C4-2B (cell line): ENCODE results near the gene BPIFB6.

ENCODE experiments used
- ZFX ChIP-seq: fragments of 450-650 bp; IDR thresholded peaks from 2 replicates; pipeline ENCODE4 v1.6.1; 2017
- TF ChIP-seq, protein P1 (sequence below): fragments of 450-650 bp; conservative IDR thresholded peaks from 2 replicates; pipeline ENCODE4 v1.5.1; 2017; ENCODE audit warnings: mild to moderate bottlenecking

DNA sequence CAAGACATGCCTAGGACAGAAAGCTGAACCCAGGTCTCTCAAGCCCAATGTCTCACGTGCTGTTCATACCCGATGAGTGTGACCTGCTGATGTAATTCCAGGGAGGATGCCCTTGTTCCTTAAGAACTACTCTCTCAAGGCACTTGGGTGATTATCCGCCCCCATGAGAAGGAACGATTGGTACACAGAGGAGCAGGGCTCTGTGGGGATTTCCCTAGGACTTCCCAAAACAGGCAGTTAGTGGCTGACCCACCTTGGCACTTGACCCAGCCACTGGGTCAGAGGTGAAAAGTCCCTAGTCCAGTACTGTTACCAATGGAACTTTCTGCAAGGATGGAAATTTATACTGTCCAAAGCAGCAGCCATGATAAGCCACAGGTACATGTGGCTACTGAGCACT, 9.2 kb upstream of the BPIFB6 start:
- TF ChIP-seq, protein P1, sequence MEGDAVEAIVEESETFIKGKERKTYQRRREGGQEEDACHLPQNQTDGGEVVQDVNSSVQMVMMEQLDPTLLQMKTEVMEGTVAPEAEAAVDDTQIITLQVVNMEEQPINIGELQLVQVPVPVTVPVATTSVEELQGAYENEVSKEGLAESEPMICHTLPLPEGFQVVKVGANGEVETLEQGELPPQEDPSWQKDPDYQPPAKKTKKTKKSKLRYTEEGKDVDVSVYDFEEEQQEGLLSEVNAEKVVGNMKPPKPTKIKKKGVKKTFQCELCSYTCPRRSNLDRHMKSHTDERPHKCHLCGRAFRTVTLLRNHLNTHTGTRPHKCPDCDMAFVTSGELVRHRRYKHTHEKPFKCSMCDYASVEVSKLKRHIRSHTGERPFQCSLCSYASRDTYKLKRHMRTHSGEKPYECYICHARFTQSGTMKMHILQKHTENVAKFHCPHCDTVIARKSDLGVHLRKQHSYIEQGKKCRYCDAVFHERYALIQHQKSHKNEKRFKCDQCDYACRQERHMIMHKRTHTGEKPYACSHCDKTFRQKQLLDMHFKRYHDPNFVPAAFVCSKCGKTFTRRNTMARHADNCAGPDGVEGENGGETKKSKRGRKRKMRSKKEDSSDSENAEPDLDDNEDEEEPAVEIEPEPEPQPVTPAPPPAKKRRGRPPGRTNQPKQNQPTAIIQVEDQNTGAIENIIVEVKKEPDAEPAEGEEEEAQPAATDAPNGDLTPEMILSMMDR: no peak
- no peak for TF ChIP-seq ZFX
